Measurements from ENCODE around the gene GRIN2A. TPM values are rescaled to one million over a fixed set of nuclear protein-coding genes. Genes with fewer than 3 reads are reported as not detected.

GRIN2A gene
- polyA plus RNA-seq, 1 donor from 2014 or later: 0.11 TPM

- H3F3A ChIP-seq (ENCODE audit: insufficient read depth, low read length, poor library complexity, severe bottlenecking): no peaks in the 10 kb centered on the region
- H3K9ac ChIP-seq (ENCODE audit: low read length): no peak overlapping the region
- TF ChIP-seq EP300 (conservative IDR thresholded peaks at IDR 0.05; ENCODE audit: poor library complexity, severe bottlenecking) (no peak), SMC3 (conservative IDR thresholded peaks at IDR 0.05; ENCODE audit: poor library complexity) (no peak), RAD21 (conservative IDR thresholded peaks at IDR 0.05) (no peak), REST (IDR thresholded peaks at IDR 0.05; ENCODE audit: borderline replicate concordance) (no peak), EZH2 (IDR thresholded peaks at IDR 0.05; ENCODE audit: borderline replicate concordance, insufficient read depth, low read length, poor library complexity, severe bottlenecking) (no peak), POLR2AphosphoS5 (IDR thresholded peaks at IDR 0.05) (no peak), MXI1 (conservative IDR thresholded peaks at IDR 0.05; ENCODE audit: poor library complexity, severe bottlenecking) (no peak), TAF1 (IDR thresholded peaks at IDR 0.05; ENCODE audit: low read depth) (no peak), CTCF (IDR thresholded peaks at IDR 0.05; ENCODE audit: poor library complexity, severe bottlenecking) (no peak)
- H4K20me1 ChIP-seq (ENCODE audit: insufficient read depth): no peaks in the 10 kb centered on the region
- H2AFZ ChIP-seq (ENCODE audit: low read depth, low read length): no peak overlapping the region
- H3K27me3 ChIP-seq (ENCODE audit: insufficient read depth, low read depth, low read length): no peaks in the 10 kb centered on the region
- H3K9me3 ChIP-seq (ENCODE audit: low read length): no peaks in the 10 kb centered on the region
- no peaks in the 10 kb centered on the region for H3K79me2 ChIP-seq (replicated peaks; ENCODE audit: insufficient read depth, low read length)
- H3K4me2 ChIP-seq (ENCODE audit: low read length): no peak overlapping the region
- H3K9me2 ChIP-seq (ENCODE audit: insufficient read depth, low read length): no peaks in the 10 kb centered on the region
- no peaks in the 10 kb centered on the region for H3K36me3 ChIP-seq (ENCODE audit: insufficient read depth, low read length)
- no peak overlapping the region for H3K4me3 ChIP-seq (ENCODE audit: low read length)
- no peak overlapping the region for H3K27ac ChIP-seq (ENCODE audit: low read length)
Observed at GRCh38 chr16:9978160-9978725, 204.0 kb downstream of the GRIN2A start.

- Histone ChIP-seq H3K4me3 (ENCODE audit: low read length) (no peak overlapping the region), H3K9ac (ENCODE audit: low read length) (no peak overlapping the region), H3K27ac (ENCODE audit: low read length) (no peak overlapping the region), H4K20me1 (ENCODE audit: insufficient read depth) (no peaks in the 10 kb centered on the region), H3K9me3 (ENCODE audit: low read length) (no peaks in the 10 kb centered on the region), H3K79me2 (replicated peaks; ENCODE audit: insufficient read depth, low read length) (no peaks in the 10 kb centered on the region), H3K4me2 (ENCODE audit: low read length) (no peak overlapping the region), H3K27me3 (ENCODE audit: insufficient read depth, low read depth, low read length) (no peaks in the 10 kb centered on the region), H3K9me2 (ENCODE audit: insufficient read depth, low read length) (no peaks in the 10 kb centered on the region), H2AFZ (ENCODE audit: low read depth, low read length) (no peak overlapping the region), H3K36me3 (ENCODE audit: insufficient read depth, low read length) (no peaks in the 10 kb centered on the region), H3F3A (ENCODE audit: insufficient read depth, low read length, poor library complexity, severe bottlenecking) (no peaks in the 10 kb centered on the region)
- TF ChIP-seq MXI1 (conservative IDR thresholded peaks at IDR 0.05; ENCODE audit: poor library complexity, severe bottlenecking) (no peak), RAD21 (conservative IDR thresholded peaks at IDR 0.05) (no peak), CTCF (IDR thresholded peaks at IDR 0.05; ENCODE audit: poor library complexity, severe bottlenecking) (no peak), EP300 (conservative IDR thresholded peaks at IDR 0.05; ENCODE audit: poor library complexity, severe bottlenecking) (no peak), REST (IDR thresholded peaks at IDR 0.05; ENCODE audit: borderline replicate concordance) (no peak), EZH2 (IDR thresholded peaks at IDR 0.05; ENCODE audit: borderline replicate concordance, insufficient read depth, low read length, poor library complexity, severe bottlenecking) (no peak), SMC3 (conservative IDR thresholded peaks at IDR 0.05; ENCODE audit: poor library complexity) (no peak), POLR2AphosphoS5 (IDR thresholded peaks at IDR 0.05) (no peak), TAF1 (IDR thresholded peaks at IDR 0.05; ENCODE audit: low read depth) (no peak)
Observed at GRCh38 chr16:9977333-9977897, 204.8 kb downstream of the GRIN2A start.
